ENCODE measurements around the gene CHRNA9.

- no peak for TF ChIP-seq CTCF (IDR thresholded peaks at IDR 0.05)
- TF ChIP-seq POLR2A (IDR thresholded peaks at IDR 0.05; ENCODE audit: low read length) = no peak
- TF ChIP-seq EHF (CRISPR knock-in tag; IDR thresholded peaks at IDR 0.05) = no peak
- TF ChIP-seq NPAS2 (CRISPR knock-in tag; IDR thresholded peaks at IDR 0.05; ENCODE audit: borderline replicate concordance) = no peak
- no peak for TF ChIP-seq PBX3 (IDR thresholded peaks at IDR 0.05)
Observed at GRCh38 chr4:40295572-40295971, 39.6 kb upstream of the CHRNA9 start.
